Measurements from ENCODE around the gene RASSF5. TPM values are rescaled to one million over a fixed set of nuclear protein-coding genes. Genes with fewer than 3 reads are reported as not detected.

The RASSF5 gene
- total RNA-seq, 2 experiments from 2014 or later, result 215 to 218 TPM

DNA sequence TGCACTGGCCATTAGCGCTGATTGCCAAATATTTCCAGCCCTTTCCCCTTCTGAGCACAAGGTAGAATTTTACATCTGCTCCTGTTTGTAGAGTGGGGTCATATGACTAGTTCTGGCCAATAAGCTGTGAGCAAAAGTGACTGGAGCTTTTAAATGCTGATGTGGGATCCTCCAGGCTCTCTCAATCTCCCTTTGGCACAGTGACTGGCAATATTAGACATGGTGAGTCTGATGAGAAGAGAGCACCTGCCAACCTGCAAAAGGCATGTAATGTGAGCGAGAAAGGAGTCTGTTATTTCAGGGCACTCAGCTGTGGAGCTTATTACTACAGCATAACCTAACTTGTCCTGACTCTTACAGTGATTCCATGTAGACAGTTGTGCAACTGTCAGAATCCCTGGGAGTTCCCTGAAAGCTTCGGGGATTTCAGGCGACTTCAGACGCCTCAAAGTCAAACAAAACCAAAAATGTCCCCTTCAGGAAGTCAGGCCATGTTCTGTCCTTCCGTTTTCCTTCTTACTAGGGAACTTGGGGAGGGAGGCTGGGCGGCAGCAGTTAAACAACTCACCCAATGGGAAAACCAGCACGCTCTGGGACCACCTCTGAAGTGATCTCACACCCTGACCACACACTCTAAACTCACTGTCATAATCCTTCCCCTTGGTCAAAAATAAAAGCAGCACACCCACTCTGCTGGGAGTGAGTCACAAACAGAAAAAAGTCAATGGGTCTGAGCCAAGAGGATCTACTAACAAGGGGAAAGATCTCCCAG, 3.6 kb upstream of the RASSF5 start:
- intact Hi-C loops (cut with micrococcal nuclease), result no loop called here
- Mint-ChIP-seq H3K27me3 (peaks cover 11% of the 10 kb centered on the region), H3K4me3 (peak overlapping the region; percentile 8), H3K4me1 (ENCODE audit: low read depth) (peaks cover 43% of the 10 kb centered on the region), H3K36me3 (ENCODE audit: low read depth) (no peaks in the 10 kb centered on the region), H3K9me3 (no peaks in the 10 kb centered on the region), H3K27ac (peak overlapping the region; percentile 78)
- ChIA-PET CTCF (interaction anchor here (1.0 to 6.3 kb wide), 9 partner anchors 9 to 231 kb away, joined by 3 to 36 read pairs (median 3); no protein-coding TSS in a partner anchor), POLR2A (interaction anchor here (0.6 to 1.0 kb wide), 2 partner anchors 77 to 79 kb away, joined by 3 to 4 read pairs; no protein-coding TSS in a partner anchor)
- DNase-seq (peak; percentile 84), ATAC-seq (peak; percentile 77)
- TF ChIP-seq, protein P1, sequence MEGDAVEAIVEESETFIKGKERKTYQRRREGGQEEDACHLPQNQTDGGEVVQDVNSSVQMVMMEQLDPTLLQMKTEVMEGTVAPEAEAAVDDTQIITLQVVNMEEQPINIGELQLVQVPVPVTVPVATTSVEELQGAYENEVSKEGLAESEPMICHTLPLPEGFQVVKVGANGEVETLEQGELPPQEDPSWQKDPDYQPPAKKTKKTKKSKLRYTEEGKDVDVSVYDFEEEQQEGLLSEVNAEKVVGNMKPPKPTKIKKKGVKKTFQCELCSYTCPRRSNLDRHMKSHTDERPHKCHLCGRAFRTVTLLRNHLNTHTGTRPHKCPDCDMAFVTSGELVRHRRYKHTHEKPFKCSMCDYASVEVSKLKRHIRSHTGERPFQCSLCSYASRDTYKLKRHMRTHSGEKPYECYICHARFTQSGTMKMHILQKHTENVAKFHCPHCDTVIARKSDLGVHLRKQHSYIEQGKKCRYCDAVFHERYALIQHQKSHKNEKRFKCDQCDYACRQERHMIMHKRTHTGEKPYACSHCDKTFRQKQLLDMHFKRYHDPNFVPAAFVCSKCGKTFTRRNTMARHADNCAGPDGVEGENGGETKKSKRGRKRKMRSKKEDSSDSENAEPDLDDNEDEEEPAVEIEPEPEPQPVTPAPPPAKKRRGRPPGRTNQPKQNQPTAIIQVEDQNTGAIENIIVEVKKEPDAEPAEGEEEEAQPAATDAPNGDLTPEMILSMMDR (IDR thresholded peaks at IDR 0.05), result no peak

GRCh38 chr1:206504363-206504713, 3.0 kb upstream of the RASSF5 start:
- ChIA-PET POLR2A (interaction anchor here (0.6 to 1.0 kb wide), 2 partner anchors 12 to 76 kb away, joined by 3 to 4 read pairs; no protein-coding TSS in a partner anchor), CTCF (interaction anchor here (1.0 to 4.0 kb wide), 6 partner anchors 14 to 230 kb away, joined by 3 to 21 read pairs (median 7); no protein-coding TSS in a partner anchor)
- ATAC-seq (no peak), DNase-seq (no peak)
- H3K27ac Mint-ChIP-seq, result peak overlapping the region; percentile 78
- TF ChIP-seq, protein P1 (IDR thresholded peaks at IDR 0.05), result no peak
- H3K4me1 Mint-ChIP-seq (ENCODE audit: low read depth), result peaks cover 46% of the 10 kb centered on the region
- H3K9me3 Mint-ChIP-seq, result no peaks in the 10 kb centered on the region
- H3K4me3 Mint-ChIP-seq, result peak overlapping the region; percentile 8
- intact Hi-C loops (cut with micrococcal nuclease), result no loop called here
- peaks cover 16% of the 10 kb centered on the region for H3K27me3 Mint-ChIP-seq
- no peaks in the 10 kb centered on the region for H3K36me3 Mint-ChIP-seq (ENCODE audit: low read depth)

DNA sequence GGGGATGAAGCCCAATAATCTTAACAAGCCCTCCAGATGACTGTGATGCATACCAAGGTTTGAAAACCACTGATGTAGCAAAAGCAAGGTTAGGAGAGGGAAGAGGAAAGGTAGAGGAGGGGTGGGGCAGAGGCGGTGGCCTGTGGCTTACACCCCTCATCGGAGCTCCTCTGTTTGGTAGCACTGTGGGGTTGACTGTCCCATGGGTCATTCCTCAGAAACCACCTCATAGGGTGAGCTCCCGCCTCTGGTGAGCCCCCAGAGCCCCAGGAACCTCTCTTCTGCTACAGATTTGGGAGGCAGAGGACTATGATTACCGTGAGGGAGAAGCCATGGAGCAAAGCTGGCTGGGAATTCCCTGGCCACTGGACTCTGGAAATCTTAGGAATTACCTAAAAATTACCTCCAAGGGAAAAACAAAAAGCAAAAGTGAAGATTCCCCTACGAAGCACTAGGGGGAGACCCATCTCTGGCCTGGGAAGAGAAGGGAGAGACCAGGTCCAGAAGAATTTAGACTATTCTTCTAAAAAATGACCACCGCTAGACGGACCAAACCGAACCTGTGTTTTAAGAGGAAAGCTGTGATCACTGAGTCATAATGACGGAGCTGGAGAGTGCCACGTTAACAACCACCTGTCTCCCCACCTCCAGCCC, 1.5 kb upstream of the RASSF5 start:
- no peak for DNase-seq
- intact Hi-C loops (cut with micrococcal nuclease), result loop anchor here (5.0 kb wide), 1 partner anchor 76 kb away; no protein-coding TSS in a partner anchor

GRCh38 chr1:206506405-206507283, 687 bp upstream of the RASSF5 start:
- intact Hi-C loops (cut with micrococcal nuclease), result loop anchor here (5.0 kb wide), 1 partner anchor 76 kb away; no protein-coding TSS in a partner anchor
- ChIA-PET CTCF (interaction anchor here (0.6 to 4.0 kb wide), 20 partner anchors 9 to 480 kb away, joined by 3 to 21 read pairs (median 3); partner anchors contain the start of genes DYRK3, EIF2D and IKBKE), POLR2A (interaction anchor here (0.6 to 1.9 kb wide), 18 partner anchors 9 to 480 kb away, joined by 3 to 8 read pairs (median 3); no protein-coding TSS in a partner anchor)
- DNase-seq, result peak; percentile 43
- Mint-ChIP-seq H3K27me3 (peaks cover 28% of the 10 kb centered on the region), H3K27ac (peak overlapping the region; percentile 10), H3K4me3 (peak overlapping the region; percentile 64), H3K4me1 (ENCODE audit: low read depth) (peaks cover 46% of the 10 kb centered on the region), H3K36me3 (ENCODE audit: low read depth) (no peaks in the 10 kb centered on the region), H3K9me3 (no peaks in the 10 kb centered on the region)
- ATAC-seq, result peak; percentile 16
- TF ChIP-seq, protein P1 (IDR thresholded peaks at IDR 0.05), result no peak

More for the DNA sequence above, 1.5 kb upstream of the RASSF5 start:
- Mint-ChIP-seq H3K36me3 (ENCODE audit: low read depth) (no peaks in the 10 kb centered on the region), H3K4me1 (ENCODE audit: low read depth) (peaks cover 46% of the 10 kb centered on the region), H3K27me3 (peaks cover 26% of the 10 kb centered on the region), H3K9me3 (no peaks in the 10 kb centered on the region), H3K4me3 (no peak overlapping the region), H3K27ac (no peak overlapping the region)
- ChIA-PET POLR2A (interaction anchor here (0.8 to 1.9 kb wide), 7 partner anchors 28 to 80 kb away, joined by 3 to 8 read pairs (median 3); no protein-coding TSS in a partner anchor), CTCF (interaction anchor here (1.0 to 4.0 kb wide), 12 partner anchors 8 to 158 kb away, joined by 3 to 21 read pairs (median 5); partner anchors contain the start of genes DYRK3 and IKBKE)
- TF ChIP-seq, protein P1 (IDR thresholded peaks at IDR 0.05), result peak; percentile 43
- ATAC-seq, result no peak

Measured in activated CD8-positive, alpha-beta T cell treated with anti-CD3 and anti-CD28 coated beads for 36 hours (primary cell).